Measurements from ENCODE around the gene PPP3CA. TPM values are rescaled to one million over a fixed set of nuclear protein-coding genes. Genes with fewer than 3 reads are reported as not detected.

PPP3CA gene
- total and polyA plus RNA-seq, 2 of the 8 experiments (the other 6 are each of a cell fraction or from before 2014, with no cell fraction given): 7.9 to 35.0 TPM

GRCh38 chr4:101254776-101255175 lies 92.5 kb downstream of the PPP3CA start (continued):
- TF ChIP-seq CHD7 (IDR thresholded peaks at IDR 0.05; ENCODE audit: insufficient replicate concordance, low read length) (no peak), HDAC6 (IDR thresholded peaks at IDR 0.05; ENCODE audit: low read depth, low read length) (no peak), TBP (IDR thresholded peaks at IDR 0.05; ENCODE audit: low read depth, low read length) (no peak), SUZ12 (IDR thresholded peaks at IDR 0.05; ENCODE audit: low read length) (no peak), CBX8 (IDR thresholded peaks at IDR 0.05; ENCODE audit: borderline replicate concordance, low read depth, low read length) (no peak), SP1 (IDR thresholded peaks at IDR 0.05; ENCODE audit: low read depth, low read length) (no peak), MAX (IDR thresholded peaks at IDR 0.05) (no peak), SAP30 (IDR thresholded peaks at IDR 0.05; ENCODE audit: insufficient read depth, insufficient replicate concordance, low read length) (no peak), TEAD4 (IDR thresholded peaks at IDR 0.05; ENCODE audit: low read depth, low read length) (no peak), CHD2 (IDR thresholded peaks at IDR 0.05; ENCODE audit: low read length) (no peak)

Measured in H1 (cell line).